Measurements from ENCODE around the gene TCF7L2. TPM values are rescaled to one million over a fixed set of nuclear protein-coding genes. Genes with fewer than 3 reads are reported as not detected.
A peak's percentile ranks its signal among the peaks of the same experiment; 100 is the strongest.

The TCF7L2 gene
- total RNA-seq, 1 donor from 2014 or later, result 52.5 TPM

GRCh38 chr10:113093188-113094113, 143.4 kb downstream of the TCF7L2 start:
- DNase-seq (ENCODE audit: low spot score), result peak; percentile 38

DNA sequence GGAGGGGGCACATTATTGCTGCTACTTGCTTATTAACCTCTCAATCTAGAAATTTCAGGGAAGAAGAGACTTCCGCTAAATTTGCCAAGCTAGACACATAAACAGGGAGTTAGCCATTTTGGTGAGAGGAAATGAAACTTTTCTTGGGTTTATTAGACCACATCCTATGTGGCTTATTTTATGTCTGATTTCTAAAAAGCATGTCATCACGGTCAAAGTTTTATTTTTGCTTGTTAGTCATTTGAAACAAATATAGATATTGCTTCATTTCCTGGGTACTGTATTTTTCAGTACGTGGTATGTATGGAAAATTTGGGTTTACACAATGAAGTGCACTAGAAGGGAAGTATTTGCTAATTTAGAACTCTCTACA, 144.1 kb downstream of the TCF7L2 start:
- no peak for DNase-seq (ENCODE audit: low spot score)

- peak; percentile 27 for DNase-seq (ENCODE audit: low spot score)
Measured at GRCh38 chr10:113095419-113096127, 145.5 kb downstream of the TCF7L2 start.

DNA sequence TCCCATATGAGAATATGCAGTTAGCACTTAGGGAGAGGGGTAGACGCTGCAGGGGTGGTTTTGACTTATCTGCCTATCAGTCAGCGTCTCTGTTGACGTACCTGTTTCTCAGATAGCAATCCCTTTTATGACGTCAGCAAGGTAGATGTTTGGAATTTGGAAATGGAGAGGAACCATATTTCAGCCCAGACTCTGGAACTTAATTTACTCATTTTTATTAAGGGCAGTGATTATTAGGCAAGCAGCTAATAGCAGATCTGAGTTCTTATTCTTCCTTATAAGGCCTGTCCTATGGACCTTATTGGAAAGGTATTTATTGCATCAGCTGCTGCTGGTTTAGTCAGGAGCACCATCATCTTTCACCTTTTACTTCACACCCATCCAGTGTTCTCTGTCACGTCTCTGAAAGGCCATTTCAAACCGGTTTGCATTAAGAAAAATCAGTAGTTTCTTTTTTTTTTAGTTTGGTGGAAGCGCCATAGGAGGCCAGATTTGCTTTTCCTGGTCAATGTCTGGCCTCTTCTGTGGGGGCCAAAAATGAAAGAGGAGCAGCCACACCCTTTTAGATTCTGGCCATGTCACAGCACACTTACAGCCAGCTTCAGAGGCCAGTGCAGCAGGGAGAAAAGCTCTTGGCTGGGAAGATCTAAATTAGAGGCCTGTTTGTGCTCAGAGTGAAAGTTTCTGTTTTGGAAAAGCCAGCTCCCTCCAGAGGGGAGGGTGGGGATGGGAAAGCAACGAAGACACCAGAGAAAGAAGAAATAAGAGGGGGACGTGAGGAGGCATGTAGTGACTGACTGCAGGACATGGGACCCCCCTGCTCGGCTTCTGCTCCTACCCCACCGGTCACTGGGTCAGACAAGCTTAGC, 146.3 kb downstream of the TCF7L2 start:
- peak; percentile 39 for DNase-seq (ENCODE audit: low spot score)

GRCh38 chr10:113097036-113097435, 147.0 kb downstream of the TCF7L2 start:
- no peak for DNase-seq (ENCODE audit: low spot score)

- peak; percentile 42 for DNase-seq (ENCODE audit: low spot score)
Measured at GRCh38 chr10:113099431-113100183, 149.6 kb downstream of the TCF7L2 start.

- peak; percentile 13 for DNase-seq (ENCODE audit: low spot score)
Measured at GRCh38 chr10:113100281-113100680, 150.2 kb downstream of the TCF7L2 start.

DNA sequence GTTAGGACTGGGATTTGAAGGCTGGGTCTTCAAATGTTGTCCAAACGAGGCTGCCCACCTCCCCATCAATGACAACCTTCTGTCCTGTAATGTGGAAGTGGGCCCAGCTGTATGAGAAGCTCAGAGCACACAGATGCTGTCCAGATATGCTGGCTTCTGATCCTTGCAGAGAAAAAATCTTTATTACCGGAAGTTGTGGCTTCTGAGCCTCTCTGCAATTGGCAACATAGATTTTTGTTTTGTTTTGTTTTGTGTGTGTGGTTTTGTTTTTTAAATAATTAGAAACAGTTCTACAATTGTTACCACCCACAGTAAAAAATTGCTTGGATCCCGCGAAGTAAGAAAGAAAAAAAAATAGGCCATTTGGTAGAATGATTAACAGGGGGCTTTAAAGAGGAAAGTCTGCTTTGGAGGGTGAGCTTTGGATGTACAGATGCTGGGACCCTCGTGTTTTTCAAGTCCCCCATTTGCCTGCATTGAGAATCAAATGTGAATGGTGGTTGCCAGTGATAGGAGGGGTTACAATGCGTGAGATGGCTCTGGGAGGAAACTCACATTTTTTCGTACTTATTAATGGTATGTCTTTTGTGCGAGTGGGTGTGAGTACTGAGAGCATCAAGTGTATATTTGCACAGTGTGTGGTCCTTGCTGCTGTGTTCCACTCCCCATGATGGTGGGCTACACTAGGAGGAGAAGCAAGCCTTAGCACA, 153.2 kb downstream of the TCF7L2 start:
- DNase-seq (ENCODE audit: low spot score), result peak; percentile 7

GRCh38 chr10:113104047-113104446, 154.0 kb downstream of the TCF7L2 start:
- DNase-seq (ENCODE audit: low spot score), result peak; percentile 37

DNA sequence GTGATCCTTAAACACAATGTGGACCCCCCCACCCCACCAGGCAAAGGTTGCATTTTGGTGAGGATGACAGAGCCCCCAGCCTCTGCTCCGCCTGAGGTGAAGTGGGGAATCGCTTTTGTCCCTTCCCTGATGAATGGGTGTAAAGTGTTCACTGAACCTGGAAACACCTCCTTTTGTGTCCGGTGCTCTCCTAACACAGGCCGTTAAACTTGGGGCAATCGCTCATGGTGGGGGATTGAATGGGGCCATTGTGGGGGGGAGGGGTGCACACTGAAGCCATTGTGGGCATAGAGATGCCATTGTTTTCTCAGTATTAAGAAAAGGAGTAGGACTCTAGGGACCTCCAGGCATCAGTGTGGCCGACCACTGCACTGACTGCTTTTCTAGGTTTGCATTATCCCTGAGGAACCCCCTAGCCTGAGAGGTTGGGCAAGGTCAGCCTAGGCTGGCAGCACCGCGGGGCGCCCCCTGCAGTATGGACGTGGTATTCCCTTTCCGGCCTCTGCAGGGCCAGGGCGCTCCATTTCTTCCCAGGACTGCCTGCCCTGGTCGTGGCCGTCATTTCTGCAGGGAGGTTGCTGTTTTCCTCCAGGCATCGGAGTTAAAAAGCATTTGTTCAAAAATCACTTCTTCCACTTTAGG, 158.3 kb downstream of the TCF7L2 start:
- peak; percentile 31 for DNase-seq (ENCODE audit: low spot score)

- DNase-seq (ENCODE audit: low spot score), result peak; percentile 35
Measured at GRCh38 chr10:113108948-113109347, 158.9 kb downstream of the TCF7L2 start.

DNA sequence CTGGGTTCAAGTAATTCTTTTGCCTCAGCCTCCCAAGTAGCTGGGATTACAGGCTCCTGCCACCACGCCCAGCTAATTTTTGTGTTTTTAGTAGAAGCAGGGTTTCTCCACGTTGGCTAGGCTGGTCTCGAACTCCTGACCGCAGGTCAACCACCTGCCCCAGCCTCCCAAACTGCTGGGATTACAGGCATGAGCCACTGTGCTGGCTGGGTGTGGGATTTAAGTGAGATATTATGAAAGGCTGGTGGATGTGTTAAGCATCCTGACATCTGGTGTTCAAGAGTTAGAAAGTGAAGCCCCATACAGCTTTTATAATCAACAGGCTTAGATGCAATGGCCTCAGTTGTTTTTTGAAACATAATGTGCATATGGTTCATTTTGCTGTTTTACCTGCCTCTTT, 159.4 kb downstream of the TCF7L2 start:
- DNase-seq (ENCODE audit: low spot score), result peak; percentile 14

- peak; percentile 8 for DNase-seq (ENCODE audit: low spot score)
Measured at GRCh38 chr10:113111260-113111659, 161.2 kb downstream of the TCF7L2 start.

- peak; percentile 32 for DNase-seq (ENCODE audit: low spot score)
Measured at GRCh38 chr10:113111900-113112853, 162.1 kb downstream of the TCF7L2 start.

GRCh38 chr10:113113241-113113640, 163.2 kb downstream of the TCF7L2 start:
- DNase-seq (ENCODE audit: low spot score), result peak; percentile 5

- no peak for DNase-seq (ENCODE audit: low spot score)
Measured at GRCh38 chr10:113113918-113114317, 163.9 kb downstream of the TCF7L2 start.

DNA sequence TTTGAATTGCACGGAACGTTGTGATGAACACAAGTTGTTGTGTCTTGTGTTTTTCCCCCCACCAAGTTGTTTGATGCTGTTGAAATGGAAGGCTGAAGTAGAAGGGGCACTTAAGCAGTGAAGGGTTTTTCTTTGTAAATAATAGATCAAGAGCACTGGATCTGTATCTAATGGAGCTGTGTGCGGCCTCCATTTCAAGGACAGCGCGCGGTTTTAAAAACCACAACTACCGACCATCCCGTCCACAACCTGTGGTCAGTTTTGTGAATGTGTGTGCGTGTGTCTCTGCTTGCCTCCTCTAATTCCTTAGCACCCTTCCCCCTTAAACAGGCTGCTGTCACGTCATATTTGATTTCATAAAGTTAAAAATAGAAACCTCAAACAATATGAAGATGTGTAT, 165.5 kb downstream of the TCF7L2 start:
- no peak for DNase-seq (ENCODE audit: low spot score)

DNA sequence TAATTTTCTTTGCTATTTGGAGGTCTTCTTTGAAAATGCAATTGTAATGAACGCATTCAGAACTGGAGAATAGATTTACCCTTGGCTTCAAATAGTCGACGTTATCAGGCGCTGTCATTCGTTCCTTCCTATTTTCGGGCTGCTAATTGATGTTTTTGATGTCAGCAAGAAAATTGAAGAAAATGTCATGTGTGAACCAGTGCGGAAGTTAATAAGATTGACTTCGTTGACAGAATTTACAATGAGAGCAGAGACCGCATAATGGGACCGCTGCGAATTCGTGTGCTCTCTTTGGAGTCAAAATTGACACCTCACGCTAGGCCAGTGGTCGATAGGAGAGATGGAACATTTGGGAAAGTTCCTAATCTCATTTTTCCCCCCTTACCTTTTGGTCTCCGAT, 168.8 kb downstream of the TCF7L2 start:
- peak; percentile 5 for DNase-seq (ENCODE audit: low spot score)

DNA sequence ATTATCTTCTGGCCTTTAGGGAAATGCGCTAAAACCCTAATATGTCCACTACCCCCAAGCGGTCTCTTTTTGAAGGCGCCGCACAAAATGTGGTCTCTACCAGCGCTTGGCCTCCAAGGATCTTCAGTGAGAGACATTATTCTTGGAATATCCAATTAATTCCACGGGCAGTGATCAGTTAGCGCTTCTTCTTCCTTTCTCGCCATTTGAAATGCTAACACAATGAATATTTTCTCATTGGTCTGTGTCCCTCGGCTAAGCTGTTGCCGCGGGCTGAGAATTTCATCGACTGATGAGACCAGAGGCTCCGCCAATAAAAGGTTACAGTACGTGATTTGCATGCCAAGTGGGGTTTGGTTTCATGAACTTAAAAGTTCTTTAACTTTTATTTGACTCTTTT, 169.8 kb downstream of the TCF7L2 start:
- DNase-seq (ENCODE audit: low spot score), result peak; percentile 9
